HG03175 (cell line): Measurements from ENCODE around the gene KRT31.
"Not testable (repeated sequence)": the region's sequence is repeated elsewhere in the genome, so short reads cannot be mapped to it uniquely, and the experiment has no call there.

ENCODE experiments used
- ATAC-seq: cut with Tn5 transposase; IDR thresholded peaks from one replicate; pipeline ENCODE4 v1.9.1; 2021; ENCODE audit warnings: mild to moderate bottlenecking, moderate library complexity; ENCODE audit not compliant: unreplicated experiment

Gene KRT31

GRCh38 chr17:41418116-41418860, 20.9 kb upstream of the KRT31 start:
- ATAC-seq = no peak

- no peak for ATAC-seq
Observed at GRCh38 chr17:41417576-41418015, 20.2 kb upstream of the KRT31 start.

GRCh38 chr17:41417127-41417526, 19.7 kb upstream of the KRT31 start:
- no peak for ATAC-seq

- no peak for ATAC-seq
Observed at GRCh38 chr17:41416479-41416878, 19.1 kb upstream of the KRT31 start.

- ATAC-seq = no peak
Observed at GRCh38 chr17:41415833-41416335, 18.5 kb upstream of the KRT31 start.

- no peak for ATAC-seq
Observed at GRCh38 chr17:41415411-41415810, 18.0 kb upstream of the KRT31 start.

- ATAC-seq = no peak
Observed at GRCh38 chr17:41413982-41414381, 16.6 kb upstream of the KRT31 start.

GRCh38 chr17:41413353-41413957, 16.0 kb upstream of the KRT31 start:
- ATAC-seq = no peak

- no peak for ATAC-seq
Observed at GRCh38 chr17:41411072-41411840, 13.8 kb upstream of the KRT31 start.

- no peak for ATAC-seq
Observed at GRCh38 chr17:41407226-41407625, 9.8 kb upstream of the KRT31 start.

GRCh38 chr17:41406205-41406604, 8.8 kb upstream of the KRT31 start:
- no peak for ATAC-seq

- no peak for ATAC-seq
Observed at GRCh38 chr17:41404024-41404671, 6.7 kb upstream of the KRT31 start.

GRCh38 chr17:41403404-41404023, 6.1 kb upstream of the KRT31 start:
- ATAC-seq = no peak

- ATAC-seq = no peak
Observed at GRCh38 chr17:41402161-41402560, 4.8 kb upstream of the KRT31 start.

- ATAC-seq = no peak
Observed at GRCh38 chr17:41396340-41396739, 1.1 kb downstream of the KRT31 start.

GRCh38 chr17:41395611-41396010, 1.8 kb downstream of the KRT31 start:
- no peak for ATAC-seq

GRCh38 chr17:41395044-41395443, 2.4 kb downstream of the KRT31 start:
- ATAC-seq = not testable (repeated sequence)

GRCh38 chr17:41394254-41394996, 3.0 kb downstream of the KRT31 start:
- ATAC-seq = no peak

- ATAC-seq = no peak
Observed at GRCh38 chr17:41393826-41394225, 3.6 kb downstream of the KRT31 start.

GRCh38 chr17:41393294-41393693, 4.1 kb downstream of the KRT31 start:
- no peak for ATAC-seq
